Nephron progenitor cell (in vitro differentiated cells): Measurements from ENCODE around the gene PLXNA2.

Experiments
- DNase-seq: peaks from one replicate; pipeline ENCODE4 v3.0.0; 2021
- H3K27ac Mint-ChIP-seq: 2 replicates; pipeline ENCODE4 v1.8.0; 2021; ENCODE audit warnings: mild to moderate bottlenecking, moderate library complexity, mixed read lengths
- H3K27me3 Mint-ChIP-seq: 2 replicates; pipeline ENCODE4 v1.8.0; 2021; ENCODE audit warnings: mild to moderate bottlenecking, low read depth, mixed read lengths; ENCODE audit not compliant: poor library complexity
- H3K36me3 Mint-ChIP-seq: 2 replicates; pipeline ENCODE4 v1.8.0; 2021; ENCODE audit warnings: low read depth, mixed read lengths
- H3K4me1 Mint-ChIP-seq: 2 replicates; pipeline ENCODE4 v1.8.0; 2021; ENCODE audit warnings: mixed read lengths
- H3K4me3 Mint-ChIP-seq: 2 replicates; pipeline ENCODE4 v1.8.0; 2021; ENCODE audit warnings: mild to moderate bottlenecking, moderate library complexity, mixed read lengths
- H3K9me3 Mint-ChIP-seq: 2 replicates; pipeline ENCODE4 v1.8.0; 2021; ENCODE audit warnings: mild to moderate bottlenecking, moderate library complexity, mixed read lengths
- CTCF ChIP-seq: fragments of 200-600 bp; sonication (generic); IDR thresholded peaks from 2 replicates; pipeline ENCODE4 v1.5.0; 2021; ENCODE audit warnings: antibody characterized with exemption

Gene PLXNA2

GRCh38 chr1:207997486-207998268 is 246.5 kb downstream of the PLXNA2 start:
- H3K27me3 Mint-ChIP-seq = peaks cover 51% of the 10 kb centered on the region

GRCh38 chr1:207996636-207997035 is 247.5 kb downstream of the PLXNA2 start:
- no peak for DNase-seq
- Mint-ChIP-seq H3K4me1 (peaks cover 10% of the 10 kb centered on the region), H3K9me3 (peaks cover 20% of the 10 kb centered on the region), H3K27ac (no peak overlapping the region), H3K4me3 (no peak overlapping the region), H3K36me3 (no peaks in the 10 kb centered on the region), H3K27me3 (peaks cover 47% of the 10 kb centered on the region)
- no peak for TF ChIP-seq CTCF

More at GRCh38 chr1:207997486-207998268, 246.5 kb downstream of the PLXNA2 start:
- H3K4me3 Mint-ChIP-seq = no peak overlapping the region
- peak; percentile 69 for TF ChIP-seq CTCF
- no peaks in the 10 kb centered on the region for H3K36me3 Mint-ChIP-seq
- peaks cover 24% of the 10 kb centered on the region for H3K9me3 Mint-ChIP-seq
- DNase-seq = peak; percentile 72
- no peak overlapping the region for H3K27ac Mint-ChIP-seq
- H3K4me1 Mint-ChIP-seq = peaks cover 10% of the 10 kb centered on the region

- Mint-ChIP-seq H3K36me3 (no peaks in the 10 kb centered on the region), H3K4me3 (no peak overlapping the region)
- TF ChIP-seq CTCF = no peak
Observed at GRCh38 chr1:207995576-207995975, 248.6 kb downstream of the PLXNA2 start.

GRCh38 chr1:207993477-207994445 is 250.4 kb downstream of the PLXNA2 start:
- H3K36me3 Mint-ChIP-seq = no peaks in the 10 kb centered on the region
- peaks cover 15% of the 10 kb centered on the region for H3K9me3 Mint-ChIP-seq
- DNase-seq = peak; percentile 16
- TF ChIP-seq CTCF = peak; percentile 32
- peaks cover 48% of the 10 kb centered on the region for H3K27me3 Mint-ChIP-seq
- H3K4me1 Mint-ChIP-seq = no peaks in the 10 kb centered on the region
- no peak overlapping the region for H3K27ac Mint-ChIP-seq
- H3K4me3 Mint-ChIP-seq = no peak overlapping the region

More at GRCh38 chr1:207995576-207995975, 248.6 kb downstream of the PLXNA2 start:
- Mint-ChIP-seq H3K27ac (no peak overlapping the region), H3K27me3 (peaks cover 45% of the 10 kb centered on the region), H3K9me3 (peaks cover 15% of the 10 kb centered on the region), H3K4me1 (peaks cover 10% of the 10 kb centered on the region)
- no peak for DNase-seq

- no peaks in the 10 kb centered on the region for H3K4me1 Mint-ChIP-seq
- DNase-seq = no peak
- peaks cover 15% of the 10 kb centered on the region for H3K9me3 Mint-ChIP-seq
- H3K36me3 Mint-ChIP-seq = no peaks in the 10 kb centered on the region
- no peak for TF ChIP-seq CTCF
- H3K4me3 Mint-ChIP-seq = no peak overlapping the region
- peaks cover 51% of the 10 kb centered on the region for H3K27me3 Mint-ChIP-seq
- H3K27ac Mint-ChIP-seq = no peak overlapping the region
Observed at GRCh38 chr1:207992677-207993236, 251.4 kb downstream of the PLXNA2 start.
